ENCODE results near the gene TXNL4B.
"Not testable (repeated sequence)": the region's sequence is repeated elsewhere in the genome, so short reads cannot be mapped to it uniquely, and the experiment has no call there.

Gene TXNL4B

GRCh38 chr16:72111657-72112451 is 18.4 kb upstream of the TXNL4B start:
- no peak for DNase-seq

GRCh38 chr16:72110662-72111615 is 17.5 kb upstream of the TXNL4B start:
- DNase-seq: no peak

GRCh38 chr16:72109966-72110530 is 16.6 kb upstream of the TXNL4B start:
- no peak for DNase-seq

- no peak for DNase-seq
Observed at GRCh38 chr16:72109300-72109699, 15.9 kb upstream of the TXNL4B start.

GRCh38 chr16:72108353-72109102 is 15.1 kb upstream of the TXNL4B start:
- no peak for DNase-seq

- no peak for DNase-seq
Observed at GRCh38 chr16:72107371-72107770, 14.0 kb upstream of the TXNL4B start.

- DNase-seq: no peak
Observed at GRCh38 chr16:72105978-72106377, 12.6 kb upstream of the TXNL4B start.

- no peak for DNase-seq
Observed at GRCh38 chr16:72104905-72105304, 11.5 kb upstream of the TXNL4B start.

- no peak for DNase-seq
Observed at GRCh38 chr16:72101195-72101594, 7.8 kb upstream of the TXNL4B start.

GRCh38 chr16:72099377-72099818 is 6.0 kb upstream of the TXNL4B start:
- peak; percentile 28 for DNase-seq

- no peak for DNase-seq
Observed at GRCh38 chr16:72098936-72099335, 5.5 kb upstream of the TXNL4B start.

- peak; percentile 5 for DNase-seq
Observed at GRCh38 chr16:72094266-72094610, 818 bp upstream of the TXNL4B start.

GRCh38 chr16:72092832-72093447 is 480 bp downstream of the TXNL4B start:
- peak; percentile 65 for DNase-seq

GRCh38 chr16:72091217-72091616 is 2.2 kb downstream of the TXNL4B start:
- DNase-seq: no peak

GRCh38 chr16:72085002-72085401 is 8.4 kb downstream of the TXNL4B start:
- DNase-seq: no peak

GRCh38 chr16:72084445-72084844 is 9.0 kb downstream of the TXNL4B start:
- no peak for DNase-seq

- DNase-seq: no peak
Observed at GRCh38 chr16:72083778-72084404, 9.5 kb downstream of the TXNL4B start.

GRCh38 chr16:72076991-72077706 is 16.3 kb downstream of the TXNL4B start:
- not testable (repeated sequence) for DNase-seq

GRCh38 chr16:72075067-72075466 is 18.4 kb downstream of the TXNL4B start:
- DNase-seq: not testable (repeated sequence)

GRCh38 chr16:72073560-72074230 is 19.7 kb downstream of the TXNL4B start:
- DNase-seq: no peak

All from fibroblast of skin of right quadriceps (primary cell).